DMS79 (cell line): ENCODE measurements around the gene EXTL1.
"Not testable (repeated sequence)": the region's sequence is repeated elsewhere in the genome, so short reads cannot be mapped to it uniquely, and the experiment has no call there.

Source experiments
- DNase-seq: peaks from one replicate; lab custom pipeline; 2025; lab: John Stamatoyannopoulos, UW

Gene EXTL1

GRCh38 chr1:26021647-26022403 lies at the start of gene EXTL1:
EXTL1 (plus strand) TSS chr1:26021775; CDS start chr1:26022647, 872 bp downstream.
- no peak for DNase-seq

GRCh38 chr1:25971811-25972180 lies 49.8 kb upstream of the EXTL1 start:
- no peak for DNase-seq

GRCh38 chr1:25973610-25974321 lies 47.8 kb upstream of the EXTL1 start:
- DNase-seq: no peak

- no peak for DNase-seq
Measured at GRCh38 chr1:25977801-25978200, 43.8 kb upstream of the EXTL1 start.

GRCh38 chr1:25978403-25978802 lies 43.2 kb upstream of the EXTL1 start:
- DNase-seq: no peak

- no peak for DNase-seq
Measured at GRCh38 chr1:25979210-25979609, 42.4 kb upstream of the EXTL1 start.

- no peak for DNase-seq
Measured at GRCh38 chr1:25985171-25985570, 36.4 kb upstream of the EXTL1 start.

GRCh38 chr1:25985670-25986069 lies 35.9 kb upstream of the EXTL1 start:
- no peak for DNase-seq

- DNase-seq: not testable (repeated sequence)
Measured at GRCh38 chr1:25986773-25987172, 34.8 kb upstream of the EXTL1 start.

GRCh38 chr1:25987951-25988350 lies 33.6 kb upstream of the EXTL1 start:
- DNase-seq: no peak

- DNase-seq: no peak
Measured at GRCh38 chr1:25989440-25990234, 31.9 kb upstream of the EXTL1 start.

- no peak for DNase-seq
Measured at GRCh38 chr1:25990251-25990650, 31.3 kb upstream of the EXTL1 start.

GRCh38 chr1:25990702-25991395 lies 30.7 kb upstream of the EXTL1 start:
- DNase-seq: no peak

GRCh38 chr1:25991937-25992688 lies 29.5 kb upstream of the EXTL1 start:
- no peak for DNase-seq

GRCh38 chr1:25992689-25993171 lies 28.8 kb upstream of the EXTL1 start:
- DNase-seq: no peak

- DNase-seq: no peak
Measured at GRCh38 chr1:25993197-25993951, 28.2 kb upstream of the EXTL1 start.

GRCh38 chr1:25994402-25995150 lies 27.0 kb upstream of the EXTL1 start:
- no peak for DNase-seq

GRCh38 chr1:25996966-25997827 lies 24.4 kb upstream of the EXTL1 start:
- DNase-seq: peak; percentile 26
